OCI-LY3 (cell line): ENCODE measurements around the gene ALG1L2.
"Not testable (repeated sequence)": the region's sequence is repeated elsewhere in the genome, so short reads cannot be mapped to it uniquely, and the experiment has no call there.

Experiments used
- H2AFZ ChIP-seq: fragments of 200-600, 300-600 bp; shearing (Covaris generic); 2 replicates; pipeline ENCODE4 v1.6.0; 2014; ENCODE audit warnings: antibody characterized with exemption, low read depth, low read length
- H3K27ac ChIP-seq: fragments of 200-600, 300-600 bp; sonication (generic); 2 replicates; pipeline ENCODE4 v1.5.1; 2014; ENCODE audit warnings: mild to moderate bottlenecking, low read length, moderate library complexity, mixed read lengths
- H3K27me3 ChIP-seq: fragments of 200-600, 300-600 bp; sonication (generic); 2 replicates; pipeline ENCODE4 v1.6.1; 2014; ENCODE audit warnings: low read depth, low read length, mixed read lengths
- H3K36me3 ChIP-seq: fragments of 200-600, 300-600 bp; sonication (generic); replicated peaks from 2 replicates; pipeline ENCODE3; 2014; ENCODE audit warnings: low read depth, low read length, mixed read lengths
- H3K4me1 ChIP-seq: fragments of 300-600, 200-600 bp; sonication (generic); 2 replicates; pipeline ENCODE4 v1.6.1; 2014; ENCODE audit warnings: low read length, mixed read lengths
- H3K4me2 ChIP-seq: fragments of 200-600, 300-600 bp; sonication (generic); 2 replicates; pipeline ENCODE4 v1.6.1; 2014; ENCODE audit warnings: low read length, mixed read lengths
- H3K4me3 ChIP-seq: fragments of 300-600, 200-600 bp; sonication (generic); 2 replicates; pipeline ENCODE4 v1.5.1; 2014; ENCODE audit warnings: antibody characterized with exemption, mild to moderate bottlenecking, low read length, moderate library complexity
- H3K79me2 ChIP-seq: fragments of 300-600, 200-600 bp; shearing (Covaris generic); 2 replicates; pipeline ENCODE4 v1.6.1; 2014; ENCODE audit warnings: mild to moderate bottlenecking, low read length, mixed read lengths
- H3K9ac ChIP-seq: fragments of 300-600, 200-600 bp; shearing (Covaris generic); 2 replicates; pipeline ENCODE4 v1.6.0; 2014; ENCODE audit warnings: mild to moderate bottlenecking, low read length, moderate library complexity
- H3K9me3 ChIP-seq: fragments of 200-600, 300-600 bp; shearing (Covaris generic); 2 replicates; pipeline ENCODE4 v1.6.1; 2014; ENCODE audit warnings: low read length, mixed read lengths; ENCODE audit not compliant: insufficient read depth
- H4K20me1 ChIP-seq: fragments of 200-600, 300-600 bp; sonication (generic); 2 replicates; pipeline ENCODE4 v1.6.1; 2016; ENCODE audit warnings: low read length, mixed read lengths; ENCODE audit not compliant: insufficient read depth
- EZH2phosphoT487 ChIP-seq: fragments of 200-600 bp; shearing (Covaris generic); IDR thresholded peaks from 2 replicates; pipeline ENCODE4 v1.6.1; 2018; ENCODE audit warnings: antibody characterized with exemption, mixed run types, low read depth
- TF ChIP-seq, protein P1 (sequence below): fragments of 200-600, 300-600 bp; sonication (generic); IDR thresholded peaks from 2 replicates; pipeline ENCODE4 v1.5.1; 2014; ENCODE audit warnings: antibody characterized with exemption, low read length, low read depth

ALG1L2 gene

GRCh38 chr3:130104191-130104590, 22.6 kb downstream of the ALG1L2 start:
- not testable (repeated sequence) for H3K27me3 ChIP-seq, H3K36me3 ChIP-seq, H3K9me3 ChIP-seq, H3K27ac ChIP-seq, H3K4me3 ChIP-seq, H3K4me2 ChIP-seq, H3K79me2 ChIP-seq, H3K9ac ChIP-seq, H2AFZ ChIP-seq, H4K20me1 ChIP-seq, H3K4me1 ChIP-seq

DNA sequence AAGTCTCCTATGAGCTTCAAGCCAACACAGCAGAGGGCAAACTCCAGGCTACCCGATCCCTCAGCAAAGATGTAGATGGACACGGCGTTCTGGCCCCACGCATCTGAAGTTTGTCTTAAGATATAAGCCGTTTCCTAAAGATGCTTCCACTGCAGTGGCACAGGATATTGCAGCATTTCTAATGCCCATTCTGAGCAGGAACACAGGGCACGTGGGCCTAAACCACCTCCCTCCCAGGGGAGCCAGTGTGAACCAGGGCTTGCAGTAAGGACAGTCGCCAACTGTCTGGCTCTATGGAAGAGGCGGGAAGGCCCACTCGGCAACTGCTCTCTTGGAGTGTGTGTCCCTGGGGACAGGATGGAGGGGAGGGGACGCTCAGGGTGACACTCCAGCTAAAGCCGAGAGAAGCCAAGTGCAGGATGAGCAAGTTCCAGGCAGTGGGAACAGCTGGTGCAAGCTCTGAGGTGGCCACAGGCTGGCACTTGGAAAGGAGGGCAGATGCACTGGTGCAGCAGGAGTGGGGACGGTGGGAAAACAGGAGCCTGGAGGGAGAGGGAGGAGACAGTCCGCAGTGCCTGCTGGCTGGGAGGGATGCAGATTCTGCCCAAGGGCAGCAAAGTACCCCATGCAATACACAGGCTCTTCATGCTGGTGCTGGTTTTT, 25.8 kb downstream of the ALG1L2 start:
- not testable (repeated sequence) for H3K4me1 ChIP-seq, H3K4me3 ChIP-seq, H3K27ac ChIP-seq, H3K27me3 ChIP-seq, H2AFZ ChIP-seq, H3K9me3 ChIP-seq, H3K4me2 ChIP-seq, H3K36me3 ChIP-seq, H4K20me1 ChIP-seq, H3K9ac ChIP-seq
- peaks cover 15% of the 10 kb centered on the region for H3K79me2 ChIP-seq

GRCh38 chr3:130108836-130109585, 27.4 kb downstream of the ALG1L2 start:
- H3K9ac ChIP-seq, H2AFZ ChIP-seq, H3K4me2 ChIP-seq, H3K4me1 ChIP-seq, H3K9me3 ChIP-seq, H3K4me3 ChIP-seq, H3K36me3 ChIP-seq, H3K27ac ChIP-seq, H3K27me3 ChIP-seq, H4K20me1 ChIP-seq: not testable (repeated sequence)
- H3K79me2 ChIP-seq, result peaks cover 15% of the 10 kb centered on the region

DNA sequence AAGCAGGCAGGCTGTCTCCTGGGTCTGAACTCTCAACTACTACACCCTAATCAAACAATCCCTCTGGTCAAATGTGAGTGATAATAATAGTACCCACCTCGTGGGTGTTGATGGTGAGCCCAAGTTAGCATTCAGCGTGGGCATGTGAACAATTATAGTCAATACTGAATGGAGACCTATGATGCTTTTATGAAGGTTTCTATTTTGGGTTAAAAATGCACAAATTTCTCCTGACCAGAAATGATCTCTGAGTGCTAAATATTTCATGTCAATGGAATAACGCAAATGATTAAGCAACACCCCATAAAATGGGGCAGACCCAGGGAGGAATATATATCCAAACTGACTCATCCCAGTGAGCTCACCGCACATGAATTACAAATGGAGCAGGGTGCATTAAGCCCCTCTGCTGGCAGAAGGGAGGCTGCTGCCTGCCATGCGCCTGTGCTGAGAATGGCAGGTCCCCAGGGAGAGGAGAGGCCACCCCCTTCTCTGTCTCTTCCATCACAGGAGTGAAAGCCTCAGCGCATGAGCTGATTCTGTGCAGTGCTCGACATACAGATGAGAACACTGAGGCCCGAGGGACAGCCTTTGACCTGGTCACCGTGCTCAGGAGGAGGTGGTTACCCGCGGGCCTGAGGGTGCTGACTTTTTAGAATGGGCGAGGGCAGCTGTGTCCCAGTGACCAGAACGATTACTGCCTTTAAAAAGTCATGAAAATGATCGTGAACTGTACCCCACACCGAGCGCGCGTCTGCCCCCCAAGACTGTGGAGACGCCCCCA, 28.9 kb downstream of the ALG1L2 start:
- H3K9me3 ChIP-seq, H3K4me1 ChIP-seq, H2AFZ ChIP-seq, H3K27me3 ChIP-seq, H3K36me3 ChIP-seq, H4K20me1 ChIP-seq: not testable (repeated sequence)
- H3K4me3 ChIP-seq, result peak overlapping the region; percentile 85
- H3K27ac ChIP-seq, result peak overlapping the region; percentile 39
- H3K4me2 ChIP-seq, result peak overlapping the region; percentile 64
- H3K9ac ChIP-seq, result peak overlapping the region; percentile 79
- H3K79me2 ChIP-seq, result peaks cover 15% of the 10 kb centered on the region

DNA sequence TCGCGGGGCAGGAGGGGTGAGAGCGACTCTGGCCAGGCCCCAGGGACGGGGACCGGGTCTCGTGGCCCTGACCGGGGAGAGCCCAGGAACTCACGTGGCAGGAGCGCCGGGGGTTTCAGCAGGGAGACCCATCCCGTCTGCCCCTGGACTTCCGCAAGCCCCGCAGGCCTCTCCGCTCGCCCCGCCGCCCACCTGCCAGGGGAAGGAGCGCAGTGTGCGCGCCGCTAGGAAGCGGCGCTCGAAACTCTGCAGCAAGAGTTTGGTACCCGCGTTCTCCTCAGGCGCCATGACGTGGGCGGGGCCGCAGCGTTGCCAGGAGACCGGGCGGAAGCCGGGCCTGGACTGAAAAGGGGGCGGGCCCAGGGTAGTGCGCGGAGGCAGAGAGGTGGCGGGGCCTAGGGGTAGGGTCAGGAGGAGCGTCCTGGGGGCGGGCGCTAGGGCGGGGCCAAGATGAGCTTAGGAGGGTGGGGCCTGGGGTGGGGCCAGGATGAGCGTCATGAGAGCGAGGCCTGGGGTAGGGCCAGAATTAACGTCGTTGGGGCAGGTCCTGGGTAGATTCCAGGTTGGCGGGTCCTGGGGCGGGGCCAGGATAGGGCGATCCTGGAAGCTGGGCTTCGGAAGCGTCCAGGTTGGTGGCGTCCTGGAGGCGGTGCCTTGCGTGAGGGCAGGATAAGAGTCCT, 29.7 kb downstream of the ALG1L2 start:
- Histone ChIP-seq H2AFZ (no peak overlapping the region), H3K36me3 (no peaks in the 10 kb centered on the region), H3K27me3 (no peaks in the 10 kb centered on the region), H3K9ac (peak overlapping the region; percentile 79), H3K4me1 (no peaks in the 10 kb centered on the region), H3K27ac (peak overlapping the region; percentile 57), H3K9me3 (no peaks in the 10 kb centered on the region), H3K4me2 (peak overlapping the region; percentile 64), H4K20me1 (no peaks in the 10 kb centered on the region), H3K4me3 (peak overlapping the region; percentile 85), H3K79me2 (peaks cover 15% of the 10 kb centered on the region)
- no peak for TF ChIP-seq EZH2phosphoT487
- TF ChIP-seq, protein P1, sequence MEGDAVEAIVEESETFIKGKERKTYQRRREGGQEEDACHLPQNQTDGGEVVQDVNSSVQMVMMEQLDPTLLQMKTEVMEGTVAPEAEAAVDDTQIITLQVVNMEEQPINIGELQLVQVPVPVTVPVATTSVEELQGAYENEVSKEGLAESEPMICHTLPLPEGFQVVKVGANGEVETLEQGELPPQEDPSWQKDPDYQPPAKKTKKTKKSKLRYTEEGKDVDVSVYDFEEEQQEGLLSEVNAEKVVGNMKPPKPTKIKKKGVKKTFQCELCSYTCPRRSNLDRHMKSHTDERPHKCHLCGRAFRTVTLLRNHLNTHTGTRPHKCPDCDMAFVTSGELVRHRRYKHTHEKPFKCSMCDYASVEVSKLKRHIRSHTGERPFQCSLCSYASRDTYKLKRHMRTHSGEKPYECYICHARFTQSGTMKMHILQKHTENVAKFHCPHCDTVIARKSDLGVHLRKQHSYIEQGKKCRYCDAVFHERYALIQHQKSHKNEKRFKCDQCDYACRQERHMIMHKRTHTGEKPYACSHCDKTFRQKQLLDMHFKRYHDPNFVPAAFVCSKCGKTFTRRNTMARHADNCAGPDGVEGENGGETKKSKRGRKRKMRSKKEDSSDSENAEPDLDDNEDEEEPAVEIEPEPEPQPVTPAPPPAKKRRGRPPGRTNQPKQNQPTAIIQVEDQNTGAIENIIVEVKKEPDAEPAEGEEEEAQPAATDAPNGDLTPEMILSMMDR, result no peak

GRCh38 chr3:130111865-130112747, 30.5 kb downstream of the ALG1L2 start:
- Histone ChIP-seq H3K4me3 (peak overlapping the region; percentile 91), H2AFZ (peak overlapping the region; percentile 71), H3K9ac (peak overlapping the region; percentile 73), H3K27ac (peak overlapping the region; percentile 57), H3K79me2 (peaks cover 15% of the 10 kb centered on the region), H3K4me2 (peak overlapping the region; percentile 95)
- not testable (repeated sequence) for H3K9me3 ChIP-seq, H3K36me3 ChIP-seq, H3K27me3 ChIP-seq, H4K20me1 ChIP-seq, H3K4me1 ChIP-seq

DNA sequence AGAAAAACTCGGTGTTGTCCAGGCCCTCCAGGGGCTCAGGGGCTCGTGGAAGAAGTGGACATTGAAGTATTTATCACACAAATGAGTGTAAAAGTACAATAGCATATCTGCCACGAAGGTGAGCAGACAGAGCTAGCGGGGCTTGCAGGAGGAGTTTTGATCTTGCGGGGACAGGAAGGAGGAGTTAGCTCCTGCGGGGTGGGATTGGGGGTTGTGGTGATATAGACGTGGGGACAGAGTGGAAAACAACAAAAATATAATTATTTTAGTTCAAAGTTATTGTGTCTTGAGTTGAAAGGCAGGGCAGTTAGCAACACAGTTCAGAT, 31.1 kb downstream of the ALG1L2 start:
- H3K27ac ChIP-seq, result not testable (repeated sequence)
- peak overlapping the region; percentile 71 for H2AFZ ChIP-seq

More for the DNA sequence above, 31.1 kb downstream of the ALG1L2 start:
- not testable (repeated sequence) for H4K20me1 ChIP-seq, H3K9me3 ChIP-seq, H3K27me3 ChIP-seq, H3K4me1 ChIP-seq, H3K36me3 ChIP-seq
- peak overlapping the region; percentile 73 for H3K9ac ChIP-seq
- peak overlapping the region; percentile 95 for H3K4me2 ChIP-seq
- peak overlapping the region; percentile 91 for H3K4me3 ChIP-seq
- peaks cover 15% of the 10 kb centered on the region for H3K79me2 ChIP-seq
